Gastrocnemius medialis (tissue), 4 donors: ENCODE measurements around the gene CDK14.

ENCODE experiments used
- POLR2A ChIP-seq, 2 donors: fragments of 450-650 bp; IDR thresholded peaks; one replicate each; pipeline ENCODE4 v1.6.1; 2017; ENCODE audit warnings: antibody characterized with exemption in 2 of 2, mild to moderate bottlenecking in 2 of 2, moderate library complexity in 2 of 2
- TF ChIP-seq, protein P1 (sequence below), 5 experiments: fragments of 450-650 bp in 3 of 5; fragments of 200-600 bp in 2 of 5; sonication (generic) in 2 of 5; IDR thresholded peaks in 4 of 5; conservative IDR thresholded peaks in 1 of 5; 1 replicate in 4 of 5; 2 replicates in 1 of 5; pipeline ENCODE4 v1.5.1; 2016 to 2019; ENCODE audit warnings: antibody characterized with exemption in 5 of 5, mild to moderate bottlenecking in 3 of 5, moderate library complexity in 3 of 5

DNA sequence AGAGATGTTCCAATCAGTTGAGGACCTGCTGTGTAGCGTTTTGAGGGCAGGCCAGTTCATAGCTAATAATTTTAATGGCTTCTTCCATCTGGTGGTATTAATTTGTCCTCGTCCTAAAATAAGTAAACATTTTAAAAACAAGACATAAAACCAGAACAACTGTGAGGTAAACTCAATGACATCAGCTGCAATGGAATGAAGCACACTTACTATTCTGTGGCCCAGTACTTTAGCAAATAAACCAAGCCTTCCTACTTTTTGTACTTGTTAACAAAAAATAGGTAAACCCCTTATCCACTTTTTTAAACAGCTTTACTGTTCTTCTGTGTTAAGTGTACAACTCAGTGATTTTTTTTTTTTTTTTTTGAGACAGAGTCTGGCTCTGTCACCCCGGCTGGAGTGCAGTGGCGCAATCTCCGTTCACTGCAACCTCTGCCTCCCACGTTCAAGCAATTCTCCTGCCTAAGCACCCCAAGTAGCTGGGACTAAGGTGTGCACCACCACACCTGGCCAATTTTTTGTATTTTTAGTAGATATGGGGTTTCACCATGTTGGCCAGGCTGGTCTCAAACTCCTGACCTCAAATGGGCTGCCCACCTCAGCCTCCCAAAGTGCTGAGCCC lies 639.2 kb downstream of the CDK14 start:
- TF ChIP-seq, protein P1, sequence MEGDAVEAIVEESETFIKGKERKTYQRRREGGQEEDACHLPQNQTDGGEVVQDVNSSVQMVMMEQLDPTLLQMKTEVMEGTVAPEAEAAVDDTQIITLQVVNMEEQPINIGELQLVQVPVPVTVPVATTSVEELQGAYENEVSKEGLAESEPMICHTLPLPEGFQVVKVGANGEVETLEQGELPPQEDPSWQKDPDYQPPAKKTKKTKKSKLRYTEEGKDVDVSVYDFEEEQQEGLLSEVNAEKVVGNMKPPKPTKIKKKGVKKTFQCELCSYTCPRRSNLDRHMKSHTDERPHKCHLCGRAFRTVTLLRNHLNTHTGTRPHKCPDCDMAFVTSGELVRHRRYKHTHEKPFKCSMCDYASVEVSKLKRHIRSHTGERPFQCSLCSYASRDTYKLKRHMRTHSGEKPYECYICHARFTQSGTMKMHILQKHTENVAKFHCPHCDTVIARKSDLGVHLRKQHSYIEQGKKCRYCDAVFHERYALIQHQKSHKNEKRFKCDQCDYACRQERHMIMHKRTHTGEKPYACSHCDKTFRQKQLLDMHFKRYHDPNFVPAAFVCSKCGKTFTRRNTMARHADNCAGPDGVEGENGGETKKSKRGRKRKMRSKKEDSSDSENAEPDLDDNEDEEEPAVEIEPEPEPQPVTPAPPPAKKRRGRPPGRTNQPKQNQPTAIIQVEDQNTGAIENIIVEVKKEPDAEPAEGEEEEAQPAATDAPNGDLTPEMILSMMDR (IDR thresholded peaks at IDR 0.05 in 4 of 5, conservative IDR thresholded peaks at IDR 0.05 in 1 of 5), result no peak
- TF ChIP-seq POLR2A (IDR thresholded peaks at IDR 0.05), result no peak
